ENCODE results near the gene GRID2. TPM values are rescaled to one million over a fixed set of nuclear protein-coding genes. Genes with fewer than 3 reads are reported as not detected.

The GRID2 gene
- polyA plus RNA-seq, 1 experiment: not detected

GRCh38 chr4:93179044-93179443 lies 875.3 kb downstream of the GRID2 start:
- H3K4me3 ChIP-seq (ENCODE audit: low read depth, low read length): no peak overlapping the region
- TF ChIP-seq, protein P1, sequence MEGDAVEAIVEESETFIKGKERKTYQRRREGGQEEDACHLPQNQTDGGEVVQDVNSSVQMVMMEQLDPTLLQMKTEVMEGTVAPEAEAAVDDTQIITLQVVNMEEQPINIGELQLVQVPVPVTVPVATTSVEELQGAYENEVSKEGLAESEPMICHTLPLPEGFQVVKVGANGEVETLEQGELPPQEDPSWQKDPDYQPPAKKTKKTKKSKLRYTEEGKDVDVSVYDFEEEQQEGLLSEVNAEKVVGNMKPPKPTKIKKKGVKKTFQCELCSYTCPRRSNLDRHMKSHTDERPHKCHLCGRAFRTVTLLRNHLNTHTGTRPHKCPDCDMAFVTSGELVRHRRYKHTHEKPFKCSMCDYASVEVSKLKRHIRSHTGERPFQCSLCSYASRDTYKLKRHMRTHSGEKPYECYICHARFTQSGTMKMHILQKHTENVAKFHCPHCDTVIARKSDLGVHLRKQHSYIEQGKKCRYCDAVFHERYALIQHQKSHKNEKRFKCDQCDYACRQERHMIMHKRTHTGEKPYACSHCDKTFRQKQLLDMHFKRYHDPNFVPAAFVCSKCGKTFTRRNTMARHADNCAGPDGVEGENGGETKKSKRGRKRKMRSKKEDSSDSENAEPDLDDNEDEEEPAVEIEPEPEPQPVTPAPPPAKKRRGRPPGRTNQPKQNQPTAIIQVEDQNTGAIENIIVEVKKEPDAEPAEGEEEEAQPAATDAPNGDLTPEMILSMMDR (IDR thresholded peaks at IDR 0.05; ENCODE audit: low read depth, low read length): no peak
- H3K27me3 ChIP-seq (ENCODE audit: control insufficient read depth, insufficient read depth, low read length): no peaks in the 10 kb centered on the region
- no peaks in the 10 kb centered on the region for H3K9me3 ChIP-seq (ENCODE audit: control insufficient read depth, insufficient read depth, low read length)
- POLR2A ChIA-PET: no interaction called here
- no peak for DNase-seq (ENCODE audit: low read depth, low spot score)
- CTCF ChIA-PET: no interaction called here
- no peak overlapping the region for H3K27ac ChIP-seq (ENCODE audit: low read depth, low read length)

DNA sequence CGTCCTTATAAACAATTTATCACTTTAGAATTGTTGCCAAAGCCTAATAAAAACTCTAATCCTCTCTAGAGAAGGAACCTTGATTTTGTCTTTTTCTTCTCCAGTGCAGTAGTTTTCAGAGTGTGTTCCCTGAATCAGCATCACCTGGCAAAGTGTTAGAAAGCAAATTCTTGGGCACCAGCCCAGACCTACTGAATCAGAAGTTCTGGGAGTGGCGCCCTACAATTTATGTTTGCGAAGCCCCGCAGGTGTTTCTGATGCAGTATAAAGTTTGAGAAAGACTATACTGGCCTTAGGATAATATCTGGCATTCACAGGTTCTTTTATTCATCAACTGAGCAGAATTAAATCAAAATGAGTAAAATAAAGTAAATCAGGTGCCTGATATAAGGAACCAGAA lies 879.0 kb downstream of the GRID2 start:
- Histone ChIP-seq H3K27me3 (ENCODE audit: control insufficient read depth, insufficient read depth, low read length) (no peaks in the 10 kb centered on the region), H3K4me3 (ENCODE audit: low read depth, low read length) (no peak overlapping the region), H3K9me3 (ENCODE audit: control insufficient read depth, insufficient read depth, low read length) (no peaks in the 10 kb centered on the region), H3K27ac (ENCODE audit: low read depth, low read length) (no peak overlapping the region)
- CTCF ChIA-PET: no interaction called here
- TF ChIP-seq, protein P1 (IDR thresholded peaks at IDR 0.05; ENCODE audit: low read depth, low read length): no peak
- no peak for DNase-seq (ENCODE audit: low read depth, low spot score)
- POLR2A ChIA-PET: no interaction called here

- Histone ChIP-seq H3K27ac (ENCODE audit: low read depth, low read length) (no peak overlapping the region), H3K27me3 (ENCODE audit: control insufficient read depth, insufficient read depth, low read length) (no peaks in the 10 kb centered on the region), H3K4me3 (ENCODE audit: low read depth, low read length) (no peak overlapping the region), H3K9me3 (ENCODE audit: control insufficient read depth, insufficient read depth, low read length) (no peaks in the 10 kb centered on the region)
- no peak for DNase-seq (ENCODE audit: low read depth, low spot score)
- TF ChIP-seq, protein P1 (IDR thresholded peaks at IDR 0.05; ENCODE audit: low read depth, low read length): no peak
- ChIA-PET CTCF (no interaction called here), POLR2A (no interaction called here)
These were observed 879.8 kb downstream of the GRID2 start for GRCh38 chr4:93183576-93183975.

- Histone ChIP-seq H3K9me3 (ENCODE audit: control insufficient read depth, insufficient read depth, low read length) (no peaks in the 10 kb centered on the region), H3K27me3 (ENCODE audit: control insufficient read depth, insufficient read depth, low read length) (no peaks in the 10 kb centered on the region), H3K4me3 (ENCODE audit: low read depth, low read length) (no peak overlapping the region), H3K27ac (ENCODE audit: low read depth, low read length) (no peak overlapping the region)
- no peak for DNase-seq (ENCODE audit: low read depth, low spot score)
- ChIA-PET CTCF (no interaction called here), POLR2A (no interaction called here)
- TF ChIP-seq, protein P1 (IDR thresholded peaks at IDR 0.05; ENCODE audit: low read depth, low read length): no peak
These were observed 880.3 kb downstream of the GRID2 start for GRCh38 chr4:93184053-93184452.

- CTCF ChIA-PET: no interaction called here
- TF ChIP-seq, protein P1 (IDR thresholded peaks at IDR 0.05; ENCODE audit: low read depth, low read length): no peak
- Histone ChIP-seq H3K27ac (ENCODE audit: low read depth, low read length) (no peak overlapping the region), H3K27me3 (ENCODE audit: control insufficient read depth, insufficient read depth, low read length) (no peaks in the 10 kb centered on the region), H3K9me3 (ENCODE audit: control insufficient read depth, insufficient read depth, low read length) (no peaks in the 10 kb centered on the region), H3K4me3 (ENCODE audit: low read depth, low read length) (no peak overlapping the region)
- POLR2A ChIA-PET: no interaction called here
- DNase-seq (ENCODE audit: low read depth, low spot score): no peak
These were observed 883.1 kb downstream of the GRID2 start for GRCh38 chr4:93186846-93187245.

Measured in AG04450 (cell line).